Calu3 (cell line): ENCODE measurements around the gene ACSS3. TPM values are rescaled to one million over a fixed set of nuclear protein-coding genes. Genes with fewer than 3 reads are reported as not detected.

Source experiments
- BruUV-seq: library from RNA; stranded (reverse); fragments of 400-500 nt; replicated peaks from 2 replicates; lab custom pipeline; 2021; lab: Mats Ljungman, UMichigan
- CTCF ChIA-PET: fragments of 300-600 bp; sonication (Branson Sonifier 250); formaldehyde crosslinking; loops from one replicate; lab custom pipeline; 2022; ENCODE audit warnings: antibody characterized with exemption; lab: Charles Lee
- DNase-seq: peaks from one replicate; pipeline ENCODE4 v3.0.0; 2022
- H3K27ac Mint-ChIP-seq: one replicate; pipeline ENCODE4 v1.8.0; 2022; ENCODE audit warnings: mixed read lengths; ENCODE audit not compliant: unreplicated experiment
- H3K27me3 Mint-ChIP-seq: one replicate; pipeline ENCODE4 v1.8.0; 2022; ENCODE audit warnings: mixed read lengths; ENCODE audit not compliant: unreplicated experiment
- H3K36me3 Mint-ChIP-seq: one replicate; pipeline ENCODE4 v1.8.0; 2022; ENCODE audit warnings: mild to moderate bottlenecking, moderate library complexity, mixed read lengths; ENCODE audit not compliant: insufficient read depth, unreplicated experiment
- H3K4me1 Mint-ChIP-seq: one replicate; pipeline ENCODE4 v1.8.0; 2022; ENCODE audit warnings: mild to moderate bottlenecking, low read depth, mixed read lengths; ENCODE audit not compliant: unreplicated experiment
- H3K4me3 Mint-ChIP-seq: one replicate; pipeline ENCODE4 v1.8.0; 2022; ENCODE audit warnings: mild to moderate bottlenecking, low read depth, moderate library complexity, mixed read lengths; ENCODE audit not compliant: unreplicated experiment
- H3K9me3 Mint-ChIP-seq: one replicate; pipeline ENCODE4 v1.8.0; 2022; ENCODE audit warnings: low read depth, mixed read lengths; ENCODE audit not compliant: unreplicated experiment
- intact Hi-C: fragments of 100-400 bp; cut with micrococcal nuclease; formaldehyde crosslinking; loops from one replicate; pipeline ENCODE4 v1.10.0; 2022; ENCODE audit not compliant: unreplicated experiment
- total RNA-seq: library from RNA; stranded (reverse); gene quantifications from 2 replicates; pipeline ENCODE4 v1.2.3, GENCODE V29; 2022
- TF ChIP-seq, protein P1 (sequence below): fragments of 200-600 bp; IDR thresholded peaks from one replicate; pipeline ENCODE4 v1.8.0; 2022; ENCODE audit warnings: antibody characterized with exemption; ENCODE audit not compliant: unreplicated experiment

ACSS3 gene
- total RNA-seq, 1 experiment from 2014 or later, result 0.21 TPM

DNA sequence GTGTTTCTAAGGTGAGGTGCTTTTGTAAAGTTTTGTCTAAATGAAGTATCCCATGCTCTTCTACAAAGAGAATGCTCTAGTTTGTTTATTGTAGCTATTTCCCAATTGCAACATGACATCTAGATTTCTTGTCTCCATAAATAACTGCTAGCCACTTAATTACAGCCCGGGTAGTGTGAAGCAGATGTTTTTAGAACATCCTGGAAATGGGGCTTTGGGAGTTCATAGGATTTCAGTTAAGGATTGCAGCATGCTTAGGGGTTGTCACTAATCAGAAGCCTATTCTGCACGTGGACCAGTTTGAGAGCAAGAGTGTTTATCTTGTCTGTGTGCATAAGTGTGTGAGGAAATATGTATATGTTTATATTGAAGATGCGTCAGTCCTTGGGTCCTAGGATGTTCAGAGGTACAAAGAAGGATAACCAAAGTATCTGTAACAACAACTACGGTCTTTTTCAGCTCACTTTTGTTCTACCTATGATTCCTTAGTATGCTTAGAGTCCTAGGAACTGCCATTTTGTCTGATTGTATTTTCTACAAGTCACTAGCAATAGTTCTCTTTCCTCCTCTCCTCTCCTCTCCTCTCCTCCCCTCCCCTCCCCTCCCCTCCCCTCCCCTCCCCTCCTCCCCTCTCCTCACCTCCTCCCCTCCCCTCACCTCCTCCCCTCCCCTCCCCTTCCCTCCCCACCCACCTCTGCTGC is 135.3 kb downstream of the ACSS3 start:
- BruUV-seq, result no TSS peak

DNA sequence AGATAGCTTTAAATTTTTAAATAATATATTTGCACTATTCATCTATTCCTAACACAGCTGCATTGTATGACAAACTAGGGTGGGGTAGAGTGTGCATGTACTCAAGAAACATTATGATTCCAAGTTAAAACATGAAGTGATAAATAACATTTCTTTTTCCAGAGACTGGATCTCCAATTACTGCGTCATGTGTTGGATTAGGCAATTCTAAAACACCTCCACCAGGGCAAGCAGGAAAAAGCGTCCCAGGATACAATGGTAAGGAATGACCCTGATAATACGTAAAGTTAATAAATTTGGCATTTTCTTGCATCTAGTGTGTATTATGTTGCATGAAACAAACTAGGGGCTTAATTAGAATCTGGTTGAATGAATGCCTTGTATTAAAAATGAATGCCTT is 138.9 kb downstream of the ACSS3 start:
- Mint-ChIP-seq H3K4me1 (no peaks in the 10 kb centered on the region), H3K27ac (no peak overlapping the region), H3K36me3 (no peaks in the 10 kb centered on the region), H3K9me3 (peaks cover 3% of the 10 kb centered on the region), H3K27me3 (no peaks in the 10 kb centered on the region), H3K4me3 (no peak overlapping the region)
- DNase-seq, result no peak
- intact Hi-C loops, result no loop called here
- CTCF ChIA-PET, result interaction anchor here (0.8 kb wide), 1 partner anchor 72 kb away, joined by 3 read pairs; no protein-coding TSS in a partner anchor
- BruUV-seq, result no TSS peak
- TF ChIP-seq, protein P1, sequence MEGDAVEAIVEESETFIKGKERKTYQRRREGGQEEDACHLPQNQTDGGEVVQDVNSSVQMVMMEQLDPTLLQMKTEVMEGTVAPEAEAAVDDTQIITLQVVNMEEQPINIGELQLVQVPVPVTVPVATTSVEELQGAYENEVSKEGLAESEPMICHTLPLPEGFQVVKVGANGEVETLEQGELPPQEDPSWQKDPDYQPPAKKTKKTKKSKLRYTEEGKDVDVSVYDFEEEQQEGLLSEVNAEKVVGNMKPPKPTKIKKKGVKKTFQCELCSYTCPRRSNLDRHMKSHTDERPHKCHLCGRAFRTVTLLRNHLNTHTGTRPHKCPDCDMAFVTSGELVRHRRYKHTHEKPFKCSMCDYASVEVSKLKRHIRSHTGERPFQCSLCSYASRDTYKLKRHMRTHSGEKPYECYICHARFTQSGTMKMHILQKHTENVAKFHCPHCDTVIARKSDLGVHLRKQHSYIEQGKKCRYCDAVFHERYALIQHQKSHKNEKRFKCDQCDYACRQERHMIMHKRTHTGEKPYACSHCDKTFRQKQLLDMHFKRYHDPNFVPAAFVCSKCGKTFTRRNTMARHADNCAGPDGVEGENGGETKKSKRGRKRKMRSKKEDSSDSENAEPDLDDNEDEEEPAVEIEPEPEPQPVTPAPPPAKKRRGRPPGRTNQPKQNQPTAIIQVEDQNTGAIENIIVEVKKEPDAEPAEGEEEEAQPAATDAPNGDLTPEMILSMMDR, result no peak

More for the DNA sequence above, 135.3 kb downstream of the ACSS3 start:
- H3K27me3 Mint-ChIP-seq, result no peaks in the 10 kb centered on the region
- no peaks in the 10 kb centered on the region for H3K4me1 Mint-ChIP-seq
- no peaks in the 10 kb centered on the region for H3K36me3 Mint-ChIP-seq
- no peak overlapping the region for H3K27ac Mint-ChIP-seq
- intact Hi-C loops, result no loop called here
- CTCF ChIA-PET, result interaction anchor here (0.7 kb wide), 1 partner anchor 888 kb away, joined by 3 read pairs; no protein-coding TSS in a partner anchor
- H3K4me3 Mint-ChIP-seq, result no peak overlapping the region
- no peak for DNase-seq
- TF ChIP-seq, protein P1, result no peak
- H3K9me3 Mint-ChIP-seq, result peaks cover 3% of the 10 kb centered on the region

DNA sequence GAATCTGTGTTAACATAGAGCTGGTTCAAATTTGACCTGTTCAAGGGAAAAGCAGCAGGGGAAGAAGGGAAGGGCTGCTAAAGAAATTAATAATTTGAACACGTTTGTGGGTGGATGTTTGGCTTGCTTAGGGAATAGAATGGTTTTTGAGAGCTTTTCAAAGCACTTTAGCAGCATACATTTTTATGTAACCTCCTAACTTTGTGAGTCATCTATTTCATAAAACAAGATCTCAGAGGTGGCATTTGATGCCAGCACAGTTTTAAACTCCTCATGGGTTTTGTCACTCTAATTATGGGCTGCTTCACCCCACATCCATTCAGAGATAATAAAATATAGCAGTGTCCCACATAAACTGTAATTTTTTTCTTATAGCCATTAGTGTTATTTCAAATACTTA is 143.8 kb downstream of the ACSS3 start:
- Mint-ChIP-seq H3K4me3 (no peak overlapping the region), H3K27me3 (no peaks in the 10 kb centered on the region), H3K27ac (no peak overlapping the region), H3K9me3 (no peaks in the 10 kb centered on the region), H3K36me3 (no peaks in the 10 kb centered on the region), H3K4me1 (no peaks in the 10 kb centered on the region)
- CTCF ChIA-PET, result interaction anchor here (0.6 kb wide), 1 partner anchor 284 kb away, joined by 4 read pairs; the partner anchor contains the start of gene LIN7A
- no peak for DNase-seq
- BruUV-seq, result no TSS peak
- intact Hi-C loops, result no loop called here
- TF ChIP-seq, protein P1, result no peak

DNA sequence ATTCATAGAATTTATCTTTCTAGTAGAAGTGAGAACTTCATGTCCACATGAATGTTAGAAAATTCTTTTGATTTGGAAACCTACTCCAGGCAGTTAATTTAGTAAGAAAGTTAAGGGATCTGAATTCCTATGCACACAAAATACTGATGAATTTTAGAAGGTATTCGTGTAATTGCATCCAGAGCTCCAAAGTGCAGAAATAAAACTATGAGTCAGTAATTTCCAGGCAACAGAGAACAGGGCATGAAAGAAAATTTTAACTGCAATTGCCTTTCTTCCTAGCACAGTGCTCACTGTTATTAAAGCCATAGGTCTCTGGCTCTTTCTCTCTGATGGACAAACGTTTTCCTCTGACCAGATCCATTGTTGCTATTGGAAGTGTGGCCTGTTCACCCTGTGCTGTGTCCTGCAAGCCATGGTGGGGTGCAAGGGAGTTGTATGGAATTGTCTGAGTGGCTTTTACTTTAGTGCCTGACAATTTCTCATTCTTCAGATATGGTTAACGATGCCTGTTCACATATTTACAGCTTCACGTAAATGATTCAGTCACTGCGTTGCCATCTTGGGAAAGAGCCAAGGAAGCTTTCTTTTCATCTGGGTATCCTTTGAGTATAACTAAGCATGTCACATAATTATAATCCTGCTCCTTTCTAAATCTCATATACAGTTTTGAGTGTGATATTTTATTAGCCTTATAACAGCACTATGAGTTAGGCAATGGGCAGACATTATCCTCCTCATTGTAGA is 145.1 kb downstream of the ACSS3 start:
- TF ChIP-seq, protein P1, result no peak
- H3K4me3 Mint-ChIP-seq, result no peak overlapping the region
- intact Hi-C loops, result no loop called here
- no TSS peak for BruUV-seq
- no peaks in the 10 kb centered on the region for H3K36me3 Mint-ChIP-seq
- DNase-seq, result no peak
- H3K9me3 Mint-ChIP-seq, result no peaks in the 10 kb centered on the region
- no peaks in the 10 kb centered on the region for H3K4me1 Mint-ChIP-seq
- CTCF ChIA-PET, result no interaction called here
- H3K27ac Mint-ChIP-seq, result no peak overlapping the region
- H3K27me3 Mint-ChIP-seq, result no peaks in the 10 kb centered on the region
